Activated CD4-positive, alpha-beta T cell treated with anti-CD3 and anti-CD28 coated beads for 48 hours (primary cell): ENCODE measurements around the gene SLC47A2.

Experiments
- DNase-seq: peaks from one replicate; pipeline ENCODE4 v3.0.0-alpha.2; 2020

The SLC47A2 gene

DNA sequence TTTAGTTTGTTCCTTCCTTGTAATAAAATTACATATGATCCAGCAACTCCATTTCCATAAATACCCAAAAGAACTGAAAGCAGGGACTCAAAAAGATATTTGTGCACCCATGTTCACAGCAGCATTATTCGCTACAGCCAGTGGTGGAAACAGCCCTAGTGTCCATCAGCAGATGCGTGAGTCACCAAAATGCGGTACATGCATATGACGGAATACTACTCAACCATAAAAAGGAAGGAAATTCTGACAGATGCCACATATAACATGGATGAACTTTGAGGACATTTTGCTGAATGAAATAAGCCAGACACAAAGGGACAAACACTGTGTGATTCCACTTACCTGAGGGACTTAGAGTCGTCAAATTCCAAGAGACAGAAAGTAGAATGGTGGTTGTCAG lies 9.1 kb upstream of the SLC47A2 start:
- no peak for DNase-seq

DNA sequence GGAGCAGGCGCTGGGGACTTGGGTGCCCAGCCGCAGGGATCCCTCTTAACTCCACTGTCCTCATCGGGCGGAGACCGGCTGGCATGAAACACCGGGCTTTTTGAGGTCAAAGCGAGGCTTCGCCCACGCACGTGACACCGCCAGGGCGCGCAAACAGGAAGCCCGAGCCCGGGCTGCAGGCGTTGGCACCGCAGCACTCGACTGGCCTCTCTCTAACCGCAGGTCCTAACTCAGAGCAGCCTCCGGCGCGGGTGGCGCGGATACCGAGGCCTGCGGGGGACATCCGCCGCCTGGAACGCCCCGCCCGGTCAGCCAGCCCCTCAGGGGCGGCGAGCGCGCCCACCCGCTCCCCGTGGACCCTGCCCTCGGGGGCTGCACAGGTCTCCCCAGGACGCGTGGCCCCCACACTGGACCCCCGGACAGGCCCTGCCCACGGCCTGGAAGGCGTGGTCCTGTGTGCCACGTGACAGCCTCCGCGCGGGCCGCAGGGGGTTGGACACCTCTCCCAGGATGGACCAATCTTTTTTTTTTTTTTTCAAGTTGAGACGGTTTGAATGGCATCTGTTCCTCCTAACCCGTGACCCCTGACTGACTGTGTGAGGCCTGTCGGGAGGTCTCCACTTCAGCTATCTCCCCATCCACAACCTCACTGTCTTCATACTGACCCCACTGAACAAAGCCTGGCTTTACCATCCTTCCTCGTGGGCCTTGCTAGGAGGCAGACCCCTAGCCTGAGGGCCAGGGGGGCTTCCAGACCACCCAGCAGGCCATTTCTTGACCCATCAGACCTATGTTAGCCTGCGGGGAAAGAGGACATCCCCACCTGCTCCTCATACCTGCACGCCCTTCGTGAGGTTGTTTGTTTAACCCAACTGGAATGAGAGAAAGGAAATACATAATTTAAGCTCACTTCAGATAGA lies 8.4 kb upstream of the SLC47A2 start:
- DNase-seq, result peak; percentile 74

DNA sequence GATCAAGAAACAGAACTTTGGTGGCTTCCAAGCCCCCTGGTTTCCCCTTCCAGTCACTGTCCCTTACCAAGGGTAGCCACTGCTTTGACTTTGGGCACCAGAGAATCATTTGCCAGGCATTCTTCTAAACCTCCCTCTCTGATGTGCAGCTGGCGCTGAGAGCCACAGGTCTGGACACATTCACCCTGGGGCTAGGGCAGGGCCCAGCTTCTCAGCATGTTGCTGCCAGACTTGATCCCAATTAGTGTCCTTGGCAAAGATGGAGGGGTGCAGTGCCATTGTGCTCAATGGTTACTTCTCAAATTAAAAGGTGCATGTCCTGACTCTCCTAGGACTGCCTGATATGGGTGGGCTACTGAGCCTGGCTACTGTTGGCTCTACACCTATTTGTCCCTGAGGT lies 7.6 kb upstream of the SLC47A2 start:
- no peak for DNase-seq

DNA sequence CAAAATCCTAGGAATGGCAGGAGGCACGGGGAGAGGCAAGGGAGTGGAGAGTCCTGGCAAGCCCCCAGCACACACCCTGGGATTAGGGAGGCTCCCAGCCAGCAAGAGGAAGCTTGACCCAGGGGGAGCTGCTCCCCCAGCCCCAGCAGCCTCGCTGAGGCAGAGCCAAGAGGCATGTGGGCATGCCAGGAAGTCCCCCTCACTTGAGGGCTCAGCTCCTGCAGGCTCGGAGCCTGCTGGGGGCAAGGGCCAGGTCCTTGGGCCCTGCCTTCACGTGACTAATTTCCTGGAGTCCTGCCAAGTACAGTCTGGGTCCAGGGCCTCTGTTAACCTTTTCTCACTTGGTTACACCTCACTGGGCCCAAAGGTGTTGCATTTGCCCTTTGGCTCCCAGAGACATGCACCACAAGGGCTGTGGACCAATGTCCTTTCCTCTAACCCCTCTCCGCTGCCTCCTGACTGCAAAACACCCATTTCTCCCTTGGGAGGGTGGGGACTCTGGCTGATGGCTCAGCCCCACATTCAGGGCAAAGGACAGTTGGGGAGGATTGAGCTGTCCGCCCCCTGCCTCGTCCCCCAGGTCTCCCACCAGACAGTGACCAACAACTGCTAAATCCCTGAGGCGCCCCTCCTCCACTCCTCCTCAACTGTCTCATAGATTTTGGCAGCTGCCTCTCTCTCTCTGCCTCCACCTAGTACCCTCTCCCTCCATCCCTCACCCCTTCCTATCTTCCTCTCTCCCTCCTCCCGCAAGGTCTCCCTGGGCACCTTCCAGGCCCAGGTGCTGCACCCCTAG lies 4.4 kb upstream of the SLC47A2 start:
- no peak for DNase-seq

DNA sequence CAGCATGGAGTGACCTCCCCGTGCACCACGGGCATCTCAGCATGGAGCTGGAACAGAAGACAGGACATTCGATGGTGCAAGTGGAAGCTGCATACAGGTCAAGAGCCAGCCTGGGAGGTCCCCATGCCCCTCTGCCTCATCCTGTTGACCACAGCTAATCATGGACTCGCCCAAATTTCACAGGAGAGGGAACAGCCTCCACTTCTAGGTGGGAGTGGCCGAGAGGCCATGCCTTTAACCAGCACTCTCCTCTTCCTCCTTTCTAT lies 3.8 kb upstream of the SLC47A2 start:
- DNase-seq, result no peak

DNA sequence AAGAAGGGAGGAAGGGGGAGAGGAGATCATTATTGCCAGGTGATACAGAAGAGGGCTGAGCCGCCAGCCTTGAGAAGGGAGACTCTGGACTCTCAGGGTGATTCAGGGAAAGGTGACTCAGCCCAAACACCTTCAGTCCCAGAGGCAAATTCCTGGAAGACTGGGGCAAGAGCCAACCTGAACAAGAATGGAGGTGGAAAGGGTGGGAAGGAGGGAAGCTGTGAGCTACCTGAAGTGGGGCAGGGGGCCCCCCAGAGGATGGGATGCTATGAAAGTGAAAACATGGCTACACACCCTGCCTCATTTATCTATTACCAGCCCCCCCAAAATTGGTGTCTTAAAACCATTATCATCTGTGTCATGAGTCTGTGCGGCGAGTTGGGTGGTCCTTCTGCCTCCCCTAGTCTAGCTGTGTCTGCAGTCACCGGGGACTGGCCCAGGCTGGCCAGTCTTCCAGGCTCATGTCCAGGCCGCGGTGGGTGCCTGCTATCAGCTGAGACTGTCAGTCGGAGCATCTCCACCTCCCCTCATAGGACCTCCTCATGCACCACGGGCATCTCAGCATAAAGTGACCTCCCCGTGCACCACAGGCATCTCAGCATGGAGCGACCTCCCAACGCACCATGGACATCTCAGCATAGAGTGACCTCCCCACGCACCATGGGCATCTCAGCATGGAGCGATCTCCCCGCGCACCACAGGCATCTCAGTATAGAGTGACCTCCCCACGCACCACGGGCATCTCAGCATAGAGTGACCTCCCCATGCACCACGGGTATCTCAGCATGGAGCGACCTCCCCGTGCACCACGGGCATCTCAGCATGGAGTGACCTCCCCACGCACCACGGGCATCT lies 3.2 kb upstream of the SLC47A2 start:
- DNase-seq, result no peak

DNA sequence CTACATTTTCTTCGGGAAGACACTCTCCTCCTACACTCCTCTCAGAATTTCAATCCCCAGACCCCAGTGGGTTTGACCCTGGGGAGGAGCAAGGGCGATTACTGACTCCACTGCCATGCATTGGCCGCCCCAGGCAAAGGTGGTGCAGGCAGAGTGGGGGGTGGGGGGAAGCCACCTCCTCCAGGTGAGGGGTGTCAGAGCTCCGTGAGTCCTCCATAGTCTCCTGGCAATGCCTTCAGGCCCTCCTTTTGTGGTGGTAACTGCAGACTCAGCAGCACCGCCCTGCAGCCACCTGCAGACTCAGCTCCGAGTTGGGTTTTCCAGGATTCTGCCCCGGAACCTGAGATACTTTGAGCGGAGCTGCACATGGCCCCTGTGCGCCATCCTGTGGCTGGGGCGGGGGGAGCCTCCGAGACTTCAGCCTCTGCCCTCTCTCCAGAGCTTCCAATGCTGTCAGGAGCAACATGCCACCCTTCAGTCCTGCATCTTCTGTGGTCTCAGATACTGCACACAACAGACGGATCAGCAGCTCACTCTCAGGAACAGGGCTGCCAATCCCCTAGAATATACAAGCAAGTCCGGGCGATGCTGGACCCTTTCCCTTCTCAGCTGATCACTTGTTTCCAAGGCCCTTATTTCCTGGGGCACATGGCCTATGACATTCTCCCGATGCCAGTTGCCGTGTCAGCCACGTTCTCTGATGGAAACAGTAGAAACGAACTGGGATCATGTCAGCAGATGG lies 2.4 kb upstream of the SLC47A2 start:
- DNase-seq, result no peak

DNA sequence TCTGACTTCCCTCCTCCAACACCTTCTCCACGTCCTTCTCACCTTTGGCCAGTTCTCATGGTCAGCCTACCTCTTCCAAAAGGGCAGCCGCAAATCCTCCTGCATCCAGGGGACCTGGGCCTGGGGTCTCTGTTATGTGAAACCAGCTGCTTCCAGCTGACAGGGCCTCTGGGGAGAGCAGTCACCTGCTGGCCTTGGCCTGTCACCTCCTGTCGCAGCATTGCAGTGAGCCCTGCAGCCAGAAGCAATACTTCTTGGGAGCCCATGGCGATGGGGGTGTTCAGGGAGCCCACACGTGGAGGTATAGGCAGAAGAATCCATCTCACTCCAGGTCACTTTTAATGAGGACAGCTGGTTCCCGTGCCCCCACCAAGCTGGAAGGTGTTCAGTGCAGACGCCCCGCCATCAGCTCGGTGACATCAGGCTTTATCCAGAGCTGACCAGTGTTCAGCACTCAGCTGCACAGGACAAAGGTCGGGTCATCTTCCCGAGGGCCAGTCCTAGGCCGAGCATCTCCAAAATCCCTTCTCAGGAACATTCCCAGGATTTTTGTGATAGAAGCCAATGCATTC lies 1.7 kb upstream of the SLC47A2 start:
- DNase-seq, result no peak

DNA sequence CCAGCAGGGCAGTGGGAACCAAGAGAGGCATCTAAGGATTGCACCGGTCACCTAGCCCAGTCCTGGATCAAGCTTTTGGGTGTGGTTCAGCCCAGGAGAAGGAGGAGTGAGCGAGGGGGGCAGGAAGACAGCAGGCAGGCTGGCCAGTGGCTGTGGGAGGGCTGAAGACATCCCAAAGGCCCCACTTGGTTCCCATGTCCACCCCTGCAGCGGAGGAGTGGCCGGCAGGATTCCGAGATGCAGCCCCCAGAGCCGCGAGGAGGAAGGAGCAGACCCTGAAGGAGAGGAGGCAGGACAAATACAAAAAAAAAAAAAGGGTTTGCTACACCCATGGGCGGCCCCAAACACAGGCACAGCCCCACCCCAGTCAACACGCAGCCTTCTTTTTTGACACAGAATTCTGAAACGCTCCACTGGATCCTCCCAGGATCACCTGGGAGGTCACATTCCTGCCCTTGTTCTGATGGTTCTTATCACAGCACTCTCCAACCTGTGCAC lies 1.1 kb upstream of the SLC47A2 start:
- no peak for DNase-seq

DNA sequence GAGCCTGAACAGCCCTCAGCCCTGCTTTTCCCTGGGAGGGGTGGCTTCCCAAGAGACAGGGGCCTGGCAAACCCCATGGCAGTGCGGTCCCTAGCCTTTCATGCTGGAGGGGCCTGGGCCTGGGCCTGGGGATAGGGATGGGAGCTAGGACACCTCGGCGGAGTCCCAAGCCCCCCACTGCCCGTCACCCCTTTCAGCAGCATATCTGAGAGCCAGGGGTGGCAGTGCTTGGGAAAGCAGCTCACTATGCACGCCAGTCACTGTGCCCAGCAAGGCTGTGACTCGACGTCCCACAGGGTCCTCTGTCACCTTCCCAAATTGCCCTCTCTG lies 612 bp upstream of the SLC47A2 start:
- no peak for DNase-seq

DNA sequence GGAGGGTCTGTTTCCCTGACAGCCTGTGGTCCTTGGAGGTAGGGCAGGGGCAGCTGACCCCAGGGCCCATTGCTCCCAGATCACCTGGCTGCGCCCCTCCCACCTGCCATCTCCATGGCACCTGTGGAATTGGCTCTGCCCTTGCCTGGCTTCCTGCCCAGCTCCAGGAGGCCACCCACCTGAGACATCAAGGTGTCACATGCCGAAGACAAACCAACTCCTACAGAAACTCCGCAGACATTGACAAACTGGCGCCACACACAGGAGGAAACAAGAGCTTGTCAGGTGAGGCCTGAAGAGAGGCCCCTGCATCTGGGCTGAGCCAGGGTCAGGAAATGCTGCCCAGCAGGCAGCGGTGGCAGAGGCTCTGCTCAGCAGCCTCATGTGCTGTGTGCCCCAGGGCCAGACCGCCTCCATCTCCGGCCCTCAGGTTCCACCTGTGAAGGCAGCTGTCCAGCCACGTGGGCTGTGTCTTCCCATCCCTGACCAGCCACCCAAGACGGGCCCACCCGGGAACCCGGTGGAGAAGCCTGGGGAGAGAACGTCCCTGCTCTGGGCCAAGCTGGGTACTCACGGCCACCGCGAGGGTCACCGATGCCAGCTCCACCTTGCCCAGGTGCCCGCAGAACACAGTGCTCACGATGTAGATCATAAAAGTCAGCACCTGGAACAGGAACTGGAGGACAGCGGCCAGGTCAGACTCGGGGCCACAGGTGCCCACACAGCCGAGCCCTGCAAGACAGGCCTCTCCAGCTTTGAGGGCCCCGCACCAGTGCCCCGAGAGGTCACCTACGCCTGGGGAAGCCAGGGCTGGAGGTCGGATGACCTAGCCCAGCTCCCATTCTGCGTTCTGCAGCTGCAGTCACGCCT lies 1.6 kb downstream of the SLC47A2 start:
- DNase-seq, result no peak

DNA sequence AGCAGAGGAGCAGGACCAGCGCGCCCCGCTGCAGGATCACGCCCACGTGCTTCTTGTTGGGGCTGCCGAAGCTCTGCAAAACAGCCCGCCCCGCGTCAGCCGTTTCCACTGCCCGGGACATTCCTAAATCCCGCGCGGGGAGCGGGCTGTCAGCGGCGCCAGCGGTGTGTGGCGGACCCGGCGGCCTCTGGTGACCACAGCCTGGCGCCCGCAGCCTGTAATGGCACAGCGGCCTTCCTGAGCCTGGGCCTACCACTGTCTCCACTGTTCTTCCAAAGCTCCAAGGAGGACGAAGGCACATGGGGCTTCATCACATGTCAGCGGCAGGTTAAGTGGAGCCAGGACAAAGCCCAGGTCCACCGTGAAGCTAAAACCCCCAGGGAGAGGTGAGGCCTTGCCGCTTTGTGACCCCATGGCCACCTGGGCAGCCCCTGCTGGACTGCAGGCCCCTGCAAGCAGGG lies 2.5 kb downstream of the SLC47A2 start:
- no peak for DNase-seq

DNA sequence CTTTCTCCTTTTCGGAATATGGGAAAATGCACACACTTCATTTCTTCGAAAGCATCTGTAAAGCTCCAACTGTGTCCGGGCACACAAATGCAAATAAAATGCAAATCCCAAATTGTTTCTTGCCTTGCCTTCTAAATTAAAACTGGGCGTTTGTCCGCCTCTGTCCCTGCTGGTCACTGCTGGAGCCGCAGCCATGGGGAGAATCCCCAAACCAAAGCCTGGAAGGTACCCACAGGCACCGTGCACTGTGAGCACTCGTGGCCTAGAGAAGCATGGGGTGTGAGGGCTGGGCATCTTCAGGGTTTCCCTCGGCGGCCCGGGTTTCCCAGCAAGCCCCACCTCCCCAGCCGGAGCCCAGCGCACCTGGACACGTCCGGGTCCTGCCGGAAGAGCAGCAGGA lies 2.9 kb downstream of the SLC47A2 start:
- no peak for DNase-seq

DNA sequence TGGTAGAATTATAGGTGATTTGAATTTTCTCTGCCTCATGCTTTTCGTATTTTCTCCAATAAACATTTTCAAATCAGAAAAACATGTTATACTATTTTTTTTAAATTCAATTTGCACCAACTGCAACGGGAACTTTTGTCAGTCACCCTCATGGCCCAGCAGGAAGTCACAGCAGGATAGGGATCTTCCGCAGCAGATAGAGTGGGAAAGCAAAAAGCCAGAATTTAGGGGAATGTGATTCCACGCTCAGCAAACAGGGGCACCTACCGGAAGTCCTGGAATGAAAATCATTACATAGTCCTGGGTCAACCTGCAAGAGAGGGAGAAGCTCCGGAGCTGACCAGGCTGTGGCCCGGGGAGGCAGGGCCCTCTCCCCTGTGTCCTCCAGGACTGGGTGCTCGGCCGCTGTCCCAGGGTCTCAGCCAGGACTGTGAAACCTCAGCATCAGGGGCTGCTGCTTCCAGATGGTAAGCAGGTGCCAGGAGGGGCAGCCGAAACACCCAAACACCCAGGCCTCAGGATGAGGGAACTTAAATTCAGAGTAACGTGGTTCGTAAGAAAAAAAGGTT lies 3.9 kb downstream of the SLC47A2 start:
- DNase-seq, result no peak

DNA sequence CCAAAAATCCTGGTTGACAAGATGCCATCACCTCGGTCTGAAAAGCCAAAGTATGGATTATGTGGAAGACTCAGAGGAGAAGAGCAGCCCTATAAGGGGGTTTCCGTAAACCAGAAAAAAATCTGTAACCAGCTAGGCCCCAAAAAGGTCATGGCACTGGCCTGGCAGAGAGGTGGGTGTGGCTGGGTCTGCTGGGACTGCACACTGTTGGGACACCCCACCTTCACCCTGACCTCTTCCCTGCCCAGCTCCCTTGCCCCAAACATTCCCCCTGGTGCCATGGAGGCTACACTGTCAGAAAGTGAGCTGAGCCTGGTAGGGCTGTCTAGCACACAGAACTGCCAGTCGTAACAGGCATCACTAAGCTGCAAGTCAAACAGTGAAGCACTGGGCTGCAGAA lies 6.5 kb downstream of the SLC47A2 start:
- no peak for DNase-seq

DNA sequence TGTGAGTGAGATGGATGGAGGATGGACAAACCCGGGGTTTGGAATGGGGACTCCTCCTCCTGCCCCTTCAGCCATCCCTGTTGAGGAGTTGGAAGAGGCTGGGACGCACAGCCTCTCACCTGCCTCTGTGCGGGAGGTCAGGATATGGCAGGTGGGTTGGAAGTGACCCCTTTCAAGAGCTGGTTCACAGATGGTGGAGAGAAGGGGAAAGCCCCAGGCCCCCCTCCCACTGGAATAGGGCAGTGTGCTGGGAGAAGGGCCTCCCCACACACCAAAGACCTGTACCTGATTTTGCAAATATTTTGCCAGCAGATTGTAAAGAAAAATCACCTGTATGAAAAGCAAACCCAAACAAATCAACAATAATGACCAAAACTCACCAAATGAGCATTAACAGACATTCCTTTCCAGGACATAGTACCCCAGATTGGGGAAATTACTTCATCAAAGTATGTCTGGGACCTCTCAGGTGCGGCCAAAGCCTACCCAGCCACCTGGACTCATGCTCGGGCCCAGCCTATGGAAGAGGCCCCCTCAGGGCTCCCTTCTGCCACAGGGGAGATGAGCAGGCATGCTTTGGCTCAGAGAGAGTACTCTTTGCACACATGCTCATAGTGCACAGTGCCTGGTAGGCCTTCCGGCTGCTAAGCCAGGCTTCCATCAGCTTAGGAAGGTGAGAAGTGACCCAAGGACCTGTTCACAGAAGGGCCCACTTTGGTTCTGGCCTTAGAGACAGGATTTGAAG lies 7.8 kb downstream of the SLC47A2 start:
- no peak for DNase-seq

DNA sequence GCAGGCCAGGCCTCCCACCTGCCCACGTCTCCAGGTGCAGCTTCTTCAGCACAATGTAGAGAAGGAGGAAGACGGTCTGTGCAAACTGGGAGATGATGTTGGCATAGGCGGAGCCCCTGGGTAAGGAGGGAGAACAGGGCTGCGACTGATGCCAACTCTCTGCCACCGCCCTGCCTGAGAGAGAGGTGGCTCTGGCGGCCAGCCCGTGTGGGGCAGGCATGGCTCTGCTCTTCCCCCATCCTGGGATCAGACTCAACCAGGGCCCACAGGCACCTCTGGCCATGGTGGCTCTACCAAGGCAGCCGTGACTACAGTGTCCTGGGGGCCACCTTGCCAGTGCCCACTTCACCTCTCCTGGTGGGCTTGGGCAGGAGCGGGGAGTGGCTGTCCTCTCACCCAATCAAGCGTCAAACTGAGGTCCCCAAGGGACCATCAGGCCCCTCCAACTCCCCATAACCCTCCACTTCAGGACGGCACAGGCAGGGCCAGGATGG lies 8.6 kb downstream of the SLC47A2 start:
- no peak for DNase-seq

DNA sequence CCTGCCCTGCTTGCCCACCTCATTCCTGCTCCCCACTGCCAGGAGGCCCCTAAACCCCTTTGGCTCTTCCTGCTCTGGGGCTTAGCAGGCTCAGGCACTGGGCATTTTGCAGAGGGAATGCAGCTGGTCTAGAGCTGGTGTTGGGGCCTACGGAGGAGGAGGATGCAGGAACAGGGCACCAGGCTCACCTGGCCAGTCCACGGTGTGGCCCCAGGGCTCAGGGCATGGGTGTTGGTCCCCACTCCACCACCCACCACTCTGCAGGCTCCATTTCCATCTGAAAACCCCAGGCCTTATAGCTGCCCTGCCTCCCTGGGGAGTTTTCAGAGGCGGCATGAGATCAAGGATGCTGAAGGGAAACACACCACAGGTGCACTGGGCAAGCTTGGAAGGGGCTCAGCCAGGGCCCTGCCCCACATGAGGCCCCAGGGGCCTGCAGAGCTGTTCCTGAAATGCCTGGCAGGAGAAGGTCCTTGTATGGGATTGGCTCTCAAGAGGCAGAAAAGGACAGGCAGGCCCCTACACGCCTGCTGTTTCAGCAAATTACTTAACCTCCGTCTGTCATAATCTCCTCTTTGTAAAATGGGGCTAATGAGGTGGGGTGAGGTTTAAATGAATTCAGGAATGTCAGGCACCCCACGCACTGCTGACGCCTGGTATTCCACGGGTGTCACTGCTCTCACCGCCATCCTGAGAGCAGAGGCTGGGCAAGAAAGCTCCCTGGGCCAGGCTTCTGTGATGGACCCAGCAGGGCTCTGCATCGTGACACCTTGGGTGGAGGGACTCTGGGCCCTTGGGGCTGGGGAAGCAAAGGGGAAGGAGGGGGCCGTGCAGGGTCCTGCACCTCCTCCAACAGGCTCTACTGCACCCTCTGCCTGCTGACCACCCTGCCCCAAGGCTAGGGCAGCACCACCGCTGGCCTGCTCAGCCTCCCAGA lies 9.3 kb downstream of the SLC47A2 start:
- DNase-seq, result no peak
